ENCODE measurements around the gene OTUB2.

DNA sequence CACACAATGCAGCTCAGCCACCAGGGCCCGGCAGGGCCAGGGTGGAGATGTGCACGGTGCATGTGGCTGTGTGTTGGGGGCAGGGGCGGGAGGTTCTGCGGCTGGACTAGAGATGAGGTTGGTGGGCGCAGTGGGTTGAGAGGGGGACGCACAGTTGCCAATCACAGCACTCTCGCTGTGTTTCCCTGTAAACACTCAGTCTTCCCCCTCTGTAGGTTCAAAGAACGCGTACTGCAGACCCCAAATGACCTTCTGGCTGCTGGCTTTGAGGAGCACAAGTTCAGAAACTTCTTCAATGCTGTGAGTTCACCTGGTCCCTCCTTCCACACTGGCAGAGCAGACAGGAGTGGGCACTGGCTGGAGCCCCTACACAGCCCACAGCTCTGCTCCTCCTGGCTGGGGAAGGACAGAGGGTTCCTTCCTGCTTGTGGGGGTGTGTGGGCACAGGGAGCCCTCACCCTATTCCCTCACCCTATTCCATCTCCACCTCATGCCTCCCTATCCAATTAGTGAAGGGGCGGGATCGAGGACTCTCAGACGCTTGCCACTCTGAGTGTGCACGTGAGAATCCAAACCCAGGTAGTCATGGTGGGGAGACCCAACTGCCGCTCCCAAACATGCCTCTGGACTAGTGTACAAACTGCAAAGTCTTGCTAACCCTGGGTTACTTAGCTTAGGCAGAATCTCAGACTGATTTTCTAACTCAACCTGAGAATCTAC lies 17.8 kb downstream of the OTUB2 start:
- TF ChIP-seq, protein P1, sequence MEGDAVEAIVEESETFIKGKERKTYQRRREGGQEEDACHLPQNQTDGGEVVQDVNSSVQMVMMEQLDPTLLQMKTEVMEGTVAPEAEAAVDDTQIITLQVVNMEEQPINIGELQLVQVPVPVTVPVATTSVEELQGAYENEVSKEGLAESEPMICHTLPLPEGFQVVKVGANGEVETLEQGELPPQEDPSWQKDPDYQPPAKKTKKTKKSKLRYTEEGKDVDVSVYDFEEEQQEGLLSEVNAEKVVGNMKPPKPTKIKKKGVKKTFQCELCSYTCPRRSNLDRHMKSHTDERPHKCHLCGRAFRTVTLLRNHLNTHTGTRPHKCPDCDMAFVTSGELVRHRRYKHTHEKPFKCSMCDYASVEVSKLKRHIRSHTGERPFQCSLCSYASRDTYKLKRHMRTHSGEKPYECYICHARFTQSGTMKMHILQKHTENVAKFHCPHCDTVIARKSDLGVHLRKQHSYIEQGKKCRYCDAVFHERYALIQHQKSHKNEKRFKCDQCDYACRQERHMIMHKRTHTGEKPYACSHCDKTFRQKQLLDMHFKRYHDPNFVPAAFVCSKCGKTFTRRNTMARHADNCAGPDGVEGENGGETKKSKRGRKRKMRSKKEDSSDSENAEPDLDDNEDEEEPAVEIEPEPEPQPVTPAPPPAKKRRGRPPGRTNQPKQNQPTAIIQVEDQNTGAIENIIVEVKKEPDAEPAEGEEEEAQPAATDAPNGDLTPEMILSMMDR (conservative IDR thresholded peaks at IDR 0.05) = no peak
- no peak for TF ChIP-seq ZFX (IDR thresholded peaks at IDR 0.05)

Data from C4-2B (cell line).